Activated CD4-positive, alpha-beta memory T cell treated with anti-CD3 and anti-CD28 coated beads, Interleukin-2, amount 10 ng/mL, durations not matched to agents 7 days and 5 days (primary cell): Measurements from ENCODE around the gene FXYD1. TPM values are rescaled to one million over a fixed set of nuclear protein-coding genes. Genes with fewer than 3 reads are reported as not detected.

Experiments used
- CTCF ChIA-PET: fragments of 350-600 bp; sonication (Branson Sonifier 250); formaldehyde crosslinking; loops from one replicate; lab custom pipeline; 2021; ENCODE audit warnings: antibody characterized with exemption, inconsistent platforms; lab: Charles Lee
- POLR2A ChIA-PET: fragments of 350-600 bp; sonication (Branson Sonifier 250); formaldehyde crosslinking; loops from one replicate; lab custom pipeline; 2021; ENCODE audit warnings: antibody characterized with exemption; lab: Charles Lee
- DNase-seq: peaks from one replicate; pipeline ENCODE4 v3.0.0-alpha.2; 2020
- H3K27ac Mint-ChIP-seq: one replicate; pipeline ENCODE4 v1.8.0; 2021; ENCODE audit warnings: mild to moderate bottlenecking, mixed read lengths
- H3K27me3 Mint-ChIP-seq: one replicate; pipeline ENCODE4 v1.8.0; 2021; ENCODE audit warnings: mixed read lengths
- H3K36me3 Mint-ChIP-seq: one replicate; pipeline ENCODE4 v1.8.0; 2021; ENCODE audit warnings: low read depth, mixed read lengths
- H3K4me1 Mint-ChIP-seq: one replicate; pipeline ENCODE4 v1.8.0; 2021; ENCODE audit warnings: mixed read lengths
- H3K4me3 Mint-ChIP-seq: one replicate; pipeline ENCODE4 v1.8.0; 2021; ENCODE audit warnings: mild to moderate bottlenecking, mixed read lengths
- H3K9me3 Mint-ChIP-seq: one replicate; pipeline ENCODE4 v1.8.0; 2021; ENCODE audit warnings: mixed read lengths
- total RNA-seq, 2 experiments: library from RNA; stranded (reverse); gene quantifications; one replicate each; pipeline ENCODE4 v1.2.3, GENCODE V29; 2021

Gene FXYD1
- total RNA-seq, 2 experiments from 2014 or later: 3.3 to 3.6 TPM

DNA sequence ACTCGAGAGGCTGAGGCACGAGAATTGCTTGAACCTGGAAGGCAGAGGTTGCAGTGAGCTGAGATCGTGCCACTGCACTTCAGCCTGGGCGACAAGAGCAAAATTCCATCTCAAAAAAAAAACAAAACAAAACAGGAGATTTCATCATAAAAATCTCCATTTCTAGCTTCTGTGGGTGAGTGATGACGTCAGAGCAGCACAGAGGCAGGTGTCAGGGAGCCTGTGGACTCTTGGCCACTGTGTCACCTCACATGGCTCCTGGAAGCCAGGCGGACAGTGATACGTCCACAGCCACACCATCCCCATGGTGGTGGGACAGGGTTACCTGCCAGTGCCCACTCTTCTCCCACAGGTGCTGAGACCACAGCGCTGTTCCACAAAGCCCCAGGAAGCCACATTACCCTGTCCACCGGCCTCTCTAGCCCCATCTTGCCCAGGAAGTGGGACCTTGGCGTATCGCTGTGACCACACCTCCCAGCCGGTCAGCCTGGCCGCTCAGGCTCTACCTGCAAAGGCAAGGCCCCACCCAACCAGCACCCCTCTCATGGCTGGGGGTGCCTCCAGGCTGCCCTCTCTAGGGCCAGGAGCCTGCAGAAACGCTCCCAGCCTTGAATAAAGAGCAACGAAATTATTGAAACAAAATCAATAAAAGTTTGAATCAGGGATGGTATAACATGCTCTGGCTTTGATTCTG is 25.5 kb upstream of the FXYD1 start:
- no peak overlapping the region for H3K27ac Mint-ChIP-seq
- H3K4me1 Mint-ChIP-seq: peaks cover 3% of the 10 kb centered on the region
- CTCF ChIA-PET: no interaction called here

DNA sequence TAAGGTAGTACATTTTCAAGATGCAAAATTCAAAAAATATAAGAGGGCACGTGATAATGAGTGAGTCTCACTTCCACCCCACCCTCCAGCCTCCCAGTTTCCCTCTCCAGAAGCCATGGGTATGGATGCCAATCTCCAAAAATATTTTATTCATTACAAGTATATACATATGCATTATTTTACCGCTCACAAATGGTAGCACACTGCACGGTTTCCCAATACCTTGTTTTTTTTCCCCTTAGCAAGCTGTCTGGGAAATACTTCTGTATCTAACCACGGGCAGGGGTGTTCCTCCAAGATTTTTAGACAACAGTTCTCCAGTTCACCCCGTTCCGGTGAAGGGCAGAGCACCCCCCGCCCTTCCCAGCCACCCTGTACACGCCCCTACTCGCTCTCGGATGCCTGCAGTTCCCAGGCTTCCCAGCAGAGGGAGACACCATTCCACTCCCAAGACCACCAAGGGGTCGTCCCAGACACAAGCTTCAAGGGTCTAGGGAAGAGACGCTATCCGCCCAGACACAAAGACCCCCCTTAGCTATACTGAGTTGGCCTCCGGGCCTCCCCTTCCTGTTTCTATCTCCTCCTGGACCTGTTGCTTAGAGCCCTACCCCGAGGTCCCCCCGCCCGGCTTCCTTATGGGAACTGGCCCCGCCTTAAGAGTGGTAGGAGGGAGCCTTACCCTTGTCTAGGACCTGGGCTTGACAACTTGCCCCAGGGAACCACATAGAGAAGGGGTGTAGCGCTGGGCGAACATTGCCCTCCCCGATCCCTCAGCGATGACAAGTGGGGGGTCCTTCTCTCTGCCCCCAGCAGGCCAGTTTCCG is 24.1 kb upstream of the FXYD1 start:
- no peak overlapping the region for H3K27ac Mint-ChIP-seq
- DNase-seq: peak; percentile 65
- H3K4me3 Mint-ChIP-seq: no peak overlapping the region
- ChIA-PET POLR2A (no interaction called here), CTCF (interaction anchor here (1.0 to 2.2 kb wide), 5 partner anchors 10 to 27 kb away, joined by 3 to 6 read pairs (median 4); partner anchors contain the start of gene LGI4)
- H3K4me1 Mint-ChIP-seq: peaks cover 3% of the 10 kb centered on the region
- H3K27me3 Mint-ChIP-seq: peaks cover 1% of the 10 kb centered on the region
- H3K9me3 Mint-ChIP-seq: no peaks in the 10 kb centered on the region
- H3K36me3 Mint-ChIP-seq: no peaks in the 10 kb centered on the region

More for the DNA sequence above, 25.5 kb upstream of the FXYD1 start:
- no peaks in the 10 kb centered on the region for H3K9me3 Mint-ChIP-seq
- POLR2A ChIA-PET: no interaction called here
- H3K27me3 Mint-ChIP-seq: peaks cover 1% of the 10 kb centered on the region
- H3K4me3 Mint-ChIP-seq: no peak overlapping the region
- DNase-seq: no peak
- no peaks in the 10 kb centered on the region for H3K36me3 Mint-ChIP-seq

DNA sequence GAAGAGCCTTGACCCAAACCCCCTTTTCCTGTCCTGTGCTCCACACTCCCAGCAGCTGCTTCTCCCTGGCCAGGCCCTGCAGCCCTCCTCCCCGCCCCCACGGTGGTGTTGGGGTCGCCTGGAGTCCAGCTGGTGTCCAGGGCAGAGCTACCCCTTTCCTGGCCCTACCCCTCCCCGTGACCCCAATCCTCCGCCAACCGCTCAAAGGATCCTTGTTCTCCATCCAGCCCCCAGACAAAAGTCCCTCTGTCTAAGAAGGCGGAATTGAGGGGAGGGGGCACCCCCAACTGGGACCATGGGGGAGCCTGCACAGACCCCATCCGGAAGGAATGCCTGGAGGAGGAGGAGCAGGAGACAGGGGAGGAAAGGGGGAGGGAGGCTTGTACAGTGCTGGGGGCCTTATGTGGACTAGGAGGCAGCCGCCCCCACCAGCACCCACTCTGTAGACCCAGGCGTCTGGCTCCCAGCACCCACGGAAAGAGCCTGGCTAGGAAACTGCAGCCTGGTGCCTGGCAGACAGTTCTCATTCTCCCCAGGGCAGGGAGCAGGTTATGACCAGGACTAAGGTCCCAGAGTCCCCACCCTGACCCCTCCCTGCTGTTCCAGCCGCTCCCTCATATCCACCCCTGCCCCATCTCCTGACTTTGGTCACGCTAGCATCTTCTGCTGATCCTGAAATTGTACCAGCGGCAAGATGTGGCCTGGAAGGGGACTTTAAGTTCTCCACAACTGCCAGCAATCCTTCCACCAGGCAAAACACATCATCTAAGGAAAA is 23.3 kb upstream of the FXYD1 start, which contains the start of gene FXYD3:
TSS of gene FXYD3 (plus strand) at position 647 of the 775 bp plus-strand sequence. CDS start 3,554 bp downstream, outside the sequence.
- Mint-ChIP-seq H3K27ac (no peak within 1 kb of the TSS), H3K4me3 (no peak within 1 kb of the TSS), H3K9me3 (no peaks in the 10 kb centered on the region), H3K36me3 (no peaks in the 10 kb centered on the region), H3K4me1 (peaks cover 3% of the 10 kb centered on the region), H3K27me3 (peaks cover 1% of the 10 kb centered on the region)
- DNase-seq: no peak
- ChIA-PET POLR2A (no interaction called here), CTCF (interaction anchor here (1.0 to 2.3 kb wide), 7 partner anchors 9 to 38 kb away, joined by 3 to 6 read pairs (median 5); partner anchors contain the start of gene LGI4)

DNA sequence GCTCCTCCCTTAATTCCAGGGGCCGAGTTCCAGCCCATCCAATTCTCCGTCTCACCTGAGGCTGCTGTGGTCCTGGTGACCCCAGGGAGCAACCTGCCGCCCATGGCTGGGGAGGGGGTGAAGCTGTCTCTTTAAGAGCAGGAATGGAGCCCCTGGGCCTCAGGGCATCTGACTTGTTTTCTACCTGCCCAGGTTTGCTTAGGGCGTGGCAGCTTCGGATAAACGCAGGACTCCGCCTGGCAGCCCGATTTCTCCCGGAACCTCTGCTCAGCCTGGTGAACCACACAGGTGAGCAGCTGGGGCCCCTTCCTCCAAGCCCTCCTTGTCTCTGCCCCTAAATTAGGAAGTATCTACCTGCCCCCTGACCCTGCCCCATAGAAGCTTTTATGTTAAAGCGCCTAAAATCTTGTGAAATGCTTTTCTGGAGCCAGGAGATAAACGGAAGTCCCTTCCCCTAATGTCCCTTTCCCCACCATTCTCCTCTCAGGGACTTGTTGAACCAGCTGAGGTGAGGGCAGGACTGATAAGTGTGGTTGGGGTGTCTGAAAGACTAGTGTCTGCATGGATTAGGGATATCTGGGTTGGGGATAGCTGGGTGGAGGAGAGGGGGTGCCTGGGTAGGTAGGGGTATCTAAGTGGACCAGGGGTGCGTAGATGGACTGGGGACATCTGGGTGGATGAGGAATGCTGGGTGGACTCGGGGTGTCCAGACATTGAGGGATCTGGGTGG is 22.4 kb upstream of the FXYD1 start:
- ChIA-PET CTCF (interaction anchor here (0.6 to 2.3 kb wide), 5 partner anchors 8 to 102 kb away, joined by 3 to 6 read pairs (median 5); no protein-coding TSS in a partner anchor), POLR2A (interaction anchor here (0.7 kb wide), 1 partner anchor 24 kb away, joined by 3 read pairs; no protein-coding TSS in a partner anchor)
- Mint-ChIP-seq H3K36me3 (no peaks in the 10 kb centered on the region), H3K27ac (no peak overlapping the region), H3K9me3 (no peaks in the 10 kb centered on the region), H3K4me1 (peaks cover 3% of the 10 kb centered on the region), H3K27me3 (peaks cover 1% of the 10 kb centered on the region), H3K4me3 (no peak overlapping the region)
- no peak for DNase-seq

DNA sequence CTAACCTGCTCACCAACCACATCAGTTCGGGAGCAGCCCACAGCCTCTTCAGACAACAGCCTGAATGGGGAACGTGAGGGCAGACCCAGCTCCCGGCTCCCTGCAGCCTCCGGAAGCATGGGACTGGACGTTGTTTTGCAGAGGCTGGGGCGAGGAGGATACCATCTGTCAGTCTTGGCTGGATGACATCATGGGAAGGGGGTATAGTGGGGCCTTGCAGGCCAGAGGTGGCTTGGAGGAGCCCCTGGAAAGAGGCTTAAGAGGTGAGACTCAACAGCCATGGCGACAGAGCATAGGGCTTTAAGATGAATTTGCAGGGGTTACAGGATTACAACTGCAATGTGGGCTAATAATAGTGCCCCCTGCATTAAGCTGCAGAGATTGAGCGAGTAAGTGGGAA is 21.5 kb upstream of the FXYD1 start:
- ChIA-PET CTCF (interaction anchor here (0.9 to 2.3 kb wide), 4 partner anchors 11 to 36 kb away, joined by 3 to 6 read pairs (median 4); partner anchors contain the start of gene FXYD7), POLR2A (interaction anchor here (0.7 kb wide), 1 partner anchor 25 kb away, joined by 3 read pairs; no protein-coding TSS in a partner anchor)
- Mint-ChIP-seq H3K36me3 (no peaks in the 10 kb centered on the region), H3K27ac (no peak overlapping the region), H3K4me1 (peaks cover 3% of the 10 kb centered on the region), H3K4me3 (no peak overlapping the region), H3K9me3 (no peaks in the 10 kb centered on the region), H3K27me3 (peaks cover 1% of the 10 kb centered on the region)
- DNase-seq: no peak

DNA sequence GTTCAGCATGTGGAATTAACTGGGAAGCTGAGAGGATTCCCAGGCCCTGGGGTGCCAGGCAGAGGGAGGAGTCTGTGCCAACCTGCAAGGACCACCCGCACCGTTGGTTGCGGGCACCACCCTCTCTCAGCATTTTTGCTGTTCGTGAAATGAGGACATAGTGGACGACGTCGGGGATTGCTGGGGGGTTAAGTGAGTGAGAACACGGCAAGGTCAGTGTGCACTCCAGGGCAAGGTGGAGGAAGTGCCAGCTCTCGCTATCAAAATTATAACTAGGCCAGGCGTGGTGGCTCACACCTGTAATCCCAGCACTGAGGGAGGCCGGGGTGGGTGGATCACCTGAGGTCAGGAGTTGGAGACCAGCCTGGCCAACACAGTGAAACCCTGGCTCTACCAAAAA is 20.8 kb upstream of the FXYD1 start:
- POLR2A ChIA-PET: no interaction called here
- Mint-ChIP-seq H3K4me1 (peaks cover 3% of the 10 kb centered on the region), H3K36me3 (no peaks in the 10 kb centered on the region), H3K9me3 (no peaks in the 10 kb centered on the region), H3K27ac (no peak overlapping the region), H3K27me3 (peaks cover 1% of the 10 kb centered on the region), H3K4me3 (no peak overlapping the region)
- CTCF ChIA-PET: interaction anchor here (1.0 to 2.3 kb wide), 2 partner anchors 18 to 24 kb away, joined by 3 to 6 read pairs; no protein-coding TSS in a partner anchor
- no peak for DNase-seq

DNA sequence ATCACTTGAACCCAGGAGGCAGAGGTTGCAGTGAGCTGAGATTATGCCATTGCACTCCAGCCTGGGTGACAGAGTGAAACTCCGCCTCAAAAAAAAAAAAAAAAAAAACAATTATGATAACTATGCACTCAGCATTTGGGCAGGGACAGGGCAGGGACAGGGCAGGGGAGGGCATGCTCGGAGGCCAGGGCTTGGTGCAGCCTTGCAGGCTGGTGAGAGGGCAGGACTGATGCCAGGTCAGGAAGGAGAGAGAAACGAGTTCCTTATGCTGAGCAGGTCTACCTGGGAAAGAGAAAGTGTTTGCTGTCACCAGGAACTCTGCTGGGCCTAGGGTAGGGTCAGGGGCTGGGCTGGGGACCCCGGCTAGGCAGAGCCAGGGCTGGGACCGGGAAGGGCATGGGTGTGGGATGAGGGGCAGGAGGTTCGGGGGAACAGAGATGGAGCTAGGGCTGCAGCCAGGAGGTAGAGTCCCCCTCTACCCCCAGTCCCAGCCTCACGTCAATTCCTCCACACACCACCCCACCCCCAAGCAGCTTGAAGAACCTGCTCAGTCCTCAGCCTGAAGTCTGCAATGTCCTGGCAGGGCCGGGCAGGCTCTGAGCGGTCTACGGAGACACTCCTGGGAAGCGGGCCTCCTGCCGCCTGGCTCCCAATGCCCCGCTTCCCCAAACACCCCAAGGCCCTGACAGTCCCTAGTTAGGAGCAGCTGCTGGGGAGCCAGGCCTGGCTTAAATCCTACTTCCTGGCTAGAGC is 20.2 kb upstream of the FXYD1 start:
- peaks cover 3% of the 10 kb centered on the region for H3K4me1 Mint-ChIP-seq
- ChIA-PET POLR2A (no interaction called here), CTCF (interaction anchor here (0.6 to 1.0 kb wide), 2 partner anchors 17 to 642 kb away, joined by 3 to 5 read pairs; no protein-coding TSS in a partner anchor)
- H3K9me3 Mint-ChIP-seq: no peaks in the 10 kb centered on the region
- peaks cover 1% of the 10 kb centered on the region for H3K27me3 Mint-ChIP-seq
- H3K4me3 Mint-ChIP-seq: no peak overlapping the region
- no peaks in the 10 kb centered on the region for H3K36me3 Mint-ChIP-seq
- H3K27ac Mint-ChIP-seq: no peak overlapping the region
- DNase-seq: no peak

DNA sequence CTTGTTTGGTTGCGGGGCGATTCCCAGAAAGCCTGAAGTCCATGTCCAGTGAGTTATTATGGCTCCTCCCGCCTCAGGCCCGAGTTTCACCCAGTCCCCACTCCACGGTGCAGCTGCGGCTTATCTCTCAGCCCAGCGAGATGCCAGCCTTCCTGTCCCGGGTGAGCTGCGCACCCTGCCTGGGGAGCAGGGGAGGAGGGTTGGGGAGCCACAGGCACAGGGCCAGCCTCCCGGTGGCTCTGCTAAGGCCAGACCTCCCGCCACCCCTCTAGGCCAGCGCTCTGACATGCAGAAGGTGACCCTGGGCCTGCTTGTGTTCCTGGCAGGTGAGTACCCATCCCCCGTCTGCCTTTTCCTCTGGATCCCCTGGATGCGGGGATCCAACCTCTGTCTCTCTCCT is 19.5 kb upstream of the FXYD1 start:
- no peaks in the 10 kb centered on the region for H3K36me3 Mint-ChIP-seq
- POLR2A ChIA-PET: no interaction called here
- CTCF ChIA-PET: interaction anchor here (0.7 kb wide), 1 partner anchor 22 kb away, joined by 3 read pairs; no protein-coding TSS in a partner anchor

DNA sequence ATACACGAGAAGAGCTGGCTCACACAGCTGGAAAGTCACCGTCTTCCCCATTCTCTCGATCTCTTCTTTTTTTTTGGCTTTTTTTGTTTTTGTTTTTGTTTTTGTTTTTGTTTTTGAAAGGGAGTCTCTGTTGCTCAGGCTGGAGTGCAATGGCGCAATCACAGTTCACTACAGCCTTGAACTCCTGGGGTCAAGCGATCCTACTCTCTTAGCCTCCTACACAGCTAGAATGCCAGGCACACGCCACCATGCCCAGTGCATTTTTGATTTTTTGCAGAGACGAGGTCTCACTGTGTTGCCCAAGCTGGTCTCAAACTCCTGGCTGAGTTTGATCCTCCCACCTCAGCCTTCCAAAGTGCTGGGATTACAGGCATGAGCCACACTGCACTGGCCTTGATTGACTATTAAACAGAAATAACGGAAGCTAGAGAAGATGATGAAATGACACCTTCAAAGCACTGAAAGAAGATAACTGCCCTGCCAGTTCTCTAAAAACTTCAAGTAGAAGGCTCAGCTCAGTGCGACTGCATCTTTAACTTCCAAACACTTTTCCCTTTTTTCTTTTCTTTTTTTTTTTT is 19.0 kb upstream of the FXYD1 start:
- CTCF ChIA-PET: interaction anchor here (0.7 kb wide), 1 partner anchor 22 kb away, joined by 3 read pairs; no protein-coding TSS in a partner anchor
- peaks cover 11% of the 10 kb centered on the region for H3K4me1 Mint-ChIP-seq
- H3K36me3 Mint-ChIP-seq: no peaks in the 10 kb centered on the region
- no peak overlapping the region for H3K4me3 Mint-ChIP-seq
- POLR2A ChIA-PET: no interaction called here
- no peak overlapping the region for H3K27ac Mint-ChIP-seq
- peaks cover 1% of the 10 kb centered on the region for H3K27me3 Mint-ChIP-seq
- no peak for DNase-seq
- no peaks in the 10 kb centered on the region for H3K9me3 Mint-ChIP-seq

More for the DNA sequence above, 19.5 kb upstream of the FXYD1 start:
- no peak overlapping the region for H3K27ac Mint-ChIP-seq
- no peak for DNase-seq
- H3K4me1 Mint-ChIP-seq: peaks cover 8% of the 10 kb centered on the region
- H3K27me3 Mint-ChIP-seq: peaks cover 1% of the 10 kb centered on the region
- H3K4me3 Mint-ChIP-seq: no peak overlapping the region
- no peaks in the 10 kb centered on the region for H3K9me3 Mint-ChIP-seq

DNA sequence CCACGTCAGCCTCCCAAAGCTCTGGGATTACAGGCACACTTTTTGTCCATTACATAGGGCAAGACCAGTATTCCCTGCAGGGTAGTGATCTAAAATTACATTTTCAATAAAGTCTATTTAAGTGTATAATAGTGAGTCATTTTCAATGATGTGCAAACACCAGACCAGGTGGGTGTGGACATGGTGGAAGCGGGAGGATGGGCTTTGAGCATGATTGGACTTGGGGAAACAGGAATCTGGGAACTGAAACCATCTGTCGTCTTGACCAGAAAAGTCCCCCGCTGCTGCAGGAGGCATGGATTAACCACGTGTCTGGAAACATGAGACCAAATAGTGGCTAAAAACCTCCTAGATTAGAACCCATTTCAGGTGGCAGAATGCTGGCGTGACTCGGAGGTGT is 18.1 kb upstream of the FXYD1 start:
- Mint-ChIP-seq H3K27ac (no peak overlapping the region), H3K27me3 (peaks cover 1% of the 10 kb centered on the region), H3K4me3 (no peak overlapping the region), H3K9me3 (no peaks in the 10 kb centered on the region), H3K4me1 (peaks cover 16% of the 10 kb centered on the region), H3K36me3 (no peaks in the 10 kb centered on the region)
- ChIA-PET POLR2A (no interaction called here), CTCF (no interaction called here)
- no peak for DNase-seq

DNA sequence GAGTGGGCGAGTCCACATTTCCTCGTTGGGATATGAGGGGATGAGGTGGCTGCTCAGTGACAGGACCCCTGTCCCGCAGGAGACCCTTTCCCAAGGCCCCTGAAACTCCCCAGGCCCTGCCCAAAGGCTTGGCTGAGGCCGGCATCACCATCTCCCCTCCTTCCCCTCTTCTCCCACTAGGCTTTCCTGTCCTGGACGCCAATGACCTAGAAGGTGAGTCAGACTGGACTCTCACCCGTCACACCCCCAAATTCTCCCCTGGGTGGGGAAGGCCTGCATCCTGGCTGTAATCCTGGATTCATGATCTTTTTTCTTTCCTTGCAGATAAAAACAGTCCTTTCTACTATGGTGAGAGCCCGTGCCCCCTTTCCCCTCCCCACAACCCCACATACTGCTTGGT is 17.7 kb upstream of the FXYD1 start:
- Mint-ChIP-seq H3K27me3 (peaks cover 1% of the 10 kb centered on the region), H3K36me3 (no peaks in the 10 kb centered on the region), H3K4me3 (no peak overlapping the region), H3K27ac (no peak overlapping the region), H3K4me1 (peaks cover 19% of the 10 kb centered on the region), H3K9me3 (no peaks in the 10 kb centered on the region)
- ChIA-PET CTCF (no interaction called here), POLR2A (no interaction called here)
- no peak for DNase-seq
